ENCODE data around the gene GRM8.

DNA sequence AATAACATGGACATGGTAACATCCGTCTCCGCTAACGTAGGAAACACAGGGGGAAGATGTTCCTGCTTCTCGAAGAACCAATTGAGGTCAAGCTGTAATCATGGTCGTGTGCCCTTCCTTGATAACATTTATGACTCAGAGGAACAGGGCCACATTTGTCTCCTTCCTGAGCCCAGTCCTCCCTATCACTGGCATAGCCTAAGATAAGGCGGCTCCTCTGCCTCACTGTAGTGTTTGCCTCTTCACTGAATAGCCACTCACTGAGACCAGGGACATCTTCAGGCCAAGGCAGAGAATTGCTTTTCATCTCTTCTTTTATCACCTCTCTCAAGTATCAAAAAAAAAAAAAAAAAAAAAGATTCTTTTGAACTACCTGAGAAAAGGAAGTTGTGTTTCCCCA is 5.4 kb upstream of the GRM8 start:
- TF ChIP-seq CTCF (conservative IDR thresholded peaks at IDR 0.05; ENCODE audit: low read depth, low read length) = no peak
- TF ChIP-seq EZH2phosphoT487 (IDR thresholded peaks at IDR 0.05; ENCODE audit: borderline replicate concordance, low read length) = no peak

Measured in PC-3 (cell line).